ENCODE measurements around the gene OARD1.
"Not testable (repeated sequence)": the region's sequence is repeated elsewhere in the genome, so short reads cannot be mapped to it uniquely, and the experiment has no call there.

Gene OARD1

GRCh38 chr6:41025966-41026530 is 46.1 kb downstream of the OARD1 start:
- no peak for DNase-seq (ENCODE audit: low spot score)

- DNase-seq (ENCODE audit: low spot score) = no peak
Observed at GRCh38 chr6:41023114-41023513, 49.0 kb downstream of the OARD1 start.

- no peak for DNase-seq (ENCODE audit: low spot score)
Observed at GRCh38 chr6:41022294-41022693, 49.9 kb downstream of the OARD1 start.

- DNase-seq (ENCODE audit: low spot score) = no peak
Observed at GRCh38 chr6:41021832-41022231, 50.3 kb downstream of the OARD1 start.

GRCh38 chr6:41017663-41018062 is 54.5 kb downstream of the OARD1 start:
- no peak for DNase-seq (ENCODE audit: low spot score)

GRCh38 chr6:41015860-41016259 is 56.3 kb downstream of the OARD1 start:
- not testable (repeated sequence) for DNase-seq (ENCODE audit: low spot score)

DNA sequence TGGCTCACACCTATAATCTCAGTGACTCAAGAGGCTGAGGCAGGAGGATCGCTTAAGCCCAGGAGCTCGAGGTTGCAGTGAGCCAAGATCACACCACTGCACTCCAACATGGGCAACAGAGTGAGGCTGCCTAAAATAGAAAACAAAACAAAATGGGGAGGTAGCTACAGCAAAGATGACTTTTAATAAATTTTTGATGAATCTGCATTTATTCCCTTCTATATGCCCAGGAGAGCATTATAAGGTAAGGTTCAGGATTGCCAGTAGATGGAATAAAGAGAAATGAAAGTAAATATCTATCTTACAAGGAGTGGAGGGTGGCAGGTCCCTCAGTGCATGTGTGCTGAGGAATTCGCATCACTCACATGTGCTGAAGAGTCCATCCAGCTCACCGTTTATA is 57.4 kb downstream of the OARD1 start:
- DNase-seq (ENCODE audit: low spot score) = no peak
